Gastroesophageal sphincter (tissue), 4 donors: ENCODE results near the gene UTY. TPM values are rescaled to one million over a fixed set of nuclear protein-coding genes. Genes with fewer than 3 reads are reported as not detected.

Experiments used
- ATAC-seq: fragments of 150-250 bp; one replicate; pipeline ENCODE4 v1.9.1; 2016; ENCODE audit warnings: mild to moderate bottlenecking, moderate library complexity
- H3K27ac ChIP-seq, 4 donors: fragments of 200-600 bp; sonication (generic) in 3 of 4; 1 replicate in 3 of 4; 2 replicates in 1 of 4; pipeline ENCODE4 v1.5.1; 2016 to 2019
- H3K27me3 ChIP-seq: fragments of 200-600 bp; sonication (generic); one replicate; pipeline ENCODE4 v1.5.1; 2019
- H3K36me3 ChIP-seq, 2 donors: fragments of 200-600 bp; sonication (generic); one replicate each; pipeline ENCODE4 v1.5.1; 2019; ENCODE audit warnings: control low read depth in 1 of 2
- H3K4me1 ChIP-seq, 3 donors: fragments of 200-600 bp; sonication (generic); 1 replicate in 2 of 3; 2 replicates in 1 of 3; pipeline ENCODE4 v1.5.1; 2016 to 2019; ENCODE audit warnings: control low read depth in 2 of 3
- H3K4me3 ChIP-seq, 2 donors: fragments of 200-600 bp; sonication (generic); one replicate each; pipeline ENCODE4 v1.5.1; 2019; ENCODE audit warnings: mild to moderate bottlenecking in 1 of 2, moderate library complexity in 1 of 2
- H3K9me3 ChIP-seq, 3 donors: fragments of 200-600 bp; sonication (generic); one replicate each; pipeline ENCODE4 v1.5.1; 2017 to 2019; ENCODE audit warnings: control low read depth in 2 of 3
- CTCF ChIP-seq, 4 experiments: fragments of 200-600 bp in 2 of 4; fragments of 450-650 bp in 2 of 4; sonication (generic) in 1 of 4; IDR thresholded peaks; one replicate each; pipeline ENCODE4 v1.5.1; 2017 to 2019; ENCODE audit warnings: antibody characterized with exemption in 4 of 4, mild to moderate bottlenecking in 2 of 4, moderate library complexity in 2 of 4
- EP300 ChIP-seq: sonication (generic); formaldehyde crosslinking; IDR thresholded peaks from one replicate; pipeline ENCODE4 v1.6.1; 2017; ENCODE audit warnings: antibody characterized with exemption, mild to moderate bottlenecking
- POLR2A ChIP-seq, 2 donors: fragments of 450-650 bp; IDR thresholded peaks; one replicate each; pipeline ENCODE4 v1.6.1; 2017; ENCODE audit warnings: antibody characterized with exemption in 2 of 2, mild to moderate bottlenecking in 2 of 2, moderate library complexity in 1 of 2
- POLR2AphosphoS5 ChIP-seq: sonication (generic); formaldehyde crosslinking; IDR thresholded peaks from one replicate; pipeline ENCODE4 v1.6.1; 2017; ENCODE audit warnings: antibody characterized with exemption
- WGBS, 2 donors: methylation state at CpG; one replicate each; pipeline ENCODE4 v1.1.5; 2018; ENCODE audit warnings: low coverage in 1 of 2; 5-methylcytosine and 5-hydroxymethylcytosine counted together
- total RNA-seq, 4 donors: library from RNA; depleted of rRNA; stranded (reverse); fragments of >200 nt; gene quantifications; one replicate each; pipeline ENCODE4 v1.1.0, GENCODE V29; 2016

The UTY gene
- total RNA-seq, 4 donors from 2014 or later: 0.07 to 58.7 (median 27.1) TPM; not detected in 1

DNA sequence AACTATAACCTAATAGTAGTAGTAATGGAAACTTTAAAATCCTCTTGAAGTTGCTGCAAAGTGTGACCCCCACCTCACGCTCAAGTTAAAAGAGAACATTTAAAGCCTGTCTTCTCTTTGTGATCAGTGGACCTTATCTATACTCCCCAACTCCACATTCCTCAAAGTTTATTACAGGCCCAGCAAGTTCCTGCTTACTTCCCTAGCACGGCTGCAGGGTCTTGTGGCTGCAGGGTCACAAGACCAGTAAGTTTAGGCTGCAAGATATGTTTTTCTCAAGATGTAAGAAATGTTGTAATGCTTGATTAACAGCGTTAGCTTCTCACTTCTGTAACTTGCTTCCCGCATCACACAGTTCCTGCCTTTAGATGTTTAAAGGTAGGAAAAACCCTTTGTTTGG is 141.1 kb downstream of the UTY start:
- H3K4me3 ChIP-seq: no peak overlapping the region
- no peaks in the 10 kb centered on the region for H3K9me3 ChIP-seq
- TF ChIP-seq POLR2A (IDR thresholded peaks at IDR 0.05) (no peak), EP300 (no peak), POLR2AphosphoS5 (no peak), CTCF (IDR thresholded peaks at IDR 0.05) (no peak)
- H3K36me3 ChIP-seq: peaks cover 0 to 45% of the 10 kb centered on the region in 2 donors
- no peak overlapping the region for H3K27ac ChIP-seq
- ATAC-seq: no peak
- H3K27me3 ChIP-seq: no peaks in the 10 kb centered on the region
- H3K4me1 ChIP-seq: no peaks in the 10 kb centered on the region
- 78% methylated on average over 1 of the region's 4 CpGs; no CpG with 5 or more reads in 1 of the 2 donors for WGBS, 2 donors

DNA sequence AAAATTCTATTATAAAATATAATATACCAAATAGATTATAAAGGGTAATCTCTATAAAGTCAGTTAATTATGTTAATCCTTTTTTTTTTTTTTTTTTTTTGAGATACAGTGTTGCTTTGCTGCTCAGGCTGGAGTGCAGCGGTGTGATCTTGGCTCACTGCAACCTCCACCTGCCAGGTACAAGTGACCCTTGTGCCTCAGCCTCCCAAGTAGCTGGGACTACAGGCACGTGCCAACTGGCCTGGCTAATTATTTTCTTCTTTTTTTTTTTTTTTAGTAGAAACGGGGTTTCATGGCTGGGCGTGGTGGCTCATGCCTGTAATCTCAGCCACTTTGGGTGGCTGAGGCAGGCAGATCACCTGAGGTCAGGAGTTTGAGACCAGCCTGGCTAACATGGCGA is 141.9 kb downstream of the UTY start:
- no peaks in the 10 kb centered on the region for H3K4me1 ChIP-seq
- no peak overlapping the region for H3K4me3 ChIP-seq
- 81% methylated on average over 5 of the region's 5 CpGs; no CpG with 5 or more reads in 1 of the 2 donors for WGBS, 2 donors
- TF ChIP-seq CTCF (IDR thresholded peaks at IDR 0.05) (no peak), POLR2AphosphoS5 (no peak), EP300 (no peak), POLR2A (IDR thresholded peaks at IDR 0.05) (no peak)
- no peaks in the 10 kb centered on the region for H3K27me3 ChIP-seq
- no peaks in the 10 kb centered on the region for H3K9me3 ChIP-seq
- ATAC-seq: no peak
- H3K27ac ChIP-seq: no peak overlapping the region
- H3K36me3 ChIP-seq: peaks cover 0 to 45% of the 10 kb centered on the region in 2 donors

GRCh38 chrY:13333791-13334190 is 146.0 kb downstream of the UTY start:
- Histone ChIP-seq H3K4me1 (no peaks in the 10 kb centered on the region), H3K4me3 (no peak overlapping the region), H3K27me3 (no peaks in the 10 kb centered on the region), H3K9me3 (no peaks in the 10 kb centered on the region), H3K36me3 (peaks cover 0 to 26% of the 10 kb centered on the region in 2 donors), H3K27ac (no peak overlapping the region)
- no peak for TF ChIP-seq POLR2AphosphoS5
- no peak for TF ChIP-seq EP300
- TF ChIP-seq CTCF (IDR thresholded peaks at IDR 0.05): no peak
- 80% methylated on average over 2 of the region's 5 CpGs; no CpG with 5 or more reads in 1 of the 2 donors for WGBS, 2 donors
- no peak for ATAC-seq

DNA sequence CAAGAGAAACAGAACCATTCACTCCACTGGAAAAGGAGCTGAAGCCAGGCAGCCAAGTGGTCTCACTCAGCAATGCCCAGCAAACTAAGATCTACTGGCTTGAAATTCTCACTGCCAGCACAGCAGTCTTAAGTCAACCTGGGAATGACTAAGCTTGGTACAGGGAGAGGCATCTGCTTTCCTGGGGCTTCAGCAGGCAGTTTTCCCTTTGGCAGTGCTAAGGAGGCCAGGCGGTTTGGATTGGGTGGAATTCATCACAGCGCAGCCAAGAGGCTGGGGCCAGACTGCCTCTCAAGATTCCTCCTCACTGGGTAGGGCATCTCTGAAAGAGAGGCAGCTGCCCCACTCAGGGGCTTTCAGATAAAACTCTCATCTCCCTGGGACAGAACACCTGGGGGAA is 149.2 kb downstream of the UTY start:
- no peak for ATAC-seq
- no peaks in the 10 kb centered on the region for H3K4me1 ChIP-seq
- H3K4me3 ChIP-seq: no peak overlapping the region
- no peak overlapping the region for H3K27ac ChIP-seq
- no peaks in the 10 kb centered on the region for H3K27me3 ChIP-seq
- no CpG with 5 or more reads among the region's 2 CpGs for WGBS, 2 donors
- no peaks in the 10 kb centered on the region for H3K9me3 ChIP-seq
- TF ChIP-seq CTCF (IDR thresholded peaks at IDR 0.05) (no peak), POLR2A (IDR thresholded peaks at IDR 0.05) (no peak), POLR2AphosphoS5 (no peak), EP300 (no peak)
- H3K36me3 ChIP-seq: peaks cover 0 to 31% of the 10 kb centered on the region in 2 donors

GRCh38 chrY:13312966-13313365 is 166.9 kb downstream of the UTY start:
- H3K4me3 ChIP-seq: no peak overlapping the region
- WGBS, 2 donors: no CpG with 5 or more reads among the region's 1 CpG
- H3K36me3 ChIP-seq: peaks cover 0 to 9% of the 10 kb centered on the region in 2 donors
- ATAC-seq: no peak
- TF ChIP-seq CTCF (IDR thresholded peaks at IDR 0.05) (no peak), POLR2AphosphoS5 (no peak), POLR2A (IDR thresholded peaks at IDR 0.05) (no peak), EP300 (no peak)
- no peaks in the 10 kb centered on the region for H3K9me3 ChIP-seq
- H3K27ac ChIP-seq: no peak overlapping the region
- no peaks in the 10 kb centered on the region for H3K27me3 ChIP-seq
- no peaks in the 10 kb centered on the region for H3K4me1 ChIP-seq
